Measurements from ENCODE around the gene CDRT15L2. TPM values are rescaled to one million over a fixed set of nuclear protein-coding genes. Genes with fewer than 3 reads are reported as not detected.
"Not testable (repeated sequence)": the region's sequence is repeated elsewhere in the genome, so short reads cannot be mapped to it uniquely, and the experiment has no call there.

Gene CDRT15L2
- total and polyA plus RNA-seq, 10 of the 15 experiments (the other 5 are each of a cell fraction or from before 2014, with no cell fraction given) = not detected

- DNase-seq (ENCODE audit: low read depth, low spot score); H3K27ac ChIP-seq (ENCODE audit: control insufficient read depth, insufficient read depth); BruUV-seq (replicated peaks); H3K9ac ChIP-seq (ENCODE audit: control insufficient read depth, insufficient read depth, low read length); SMC1A ChIA-PET (ENCODE audit: uncharacterized antibody, unreplicated experiment); RAD21 ChIA-PET (ENCODE audit: unreplicated experiment); H3K9me3 ChIP-seq (replicated peaks; ENCODE audit: control insufficient read depth, insufficient read depth, low read length); ATAC-seq; POLR2A ChIA-PET; CTCF ChIA-PET; intact Hi-C loops (cut with micrococcal nuclease; ENCODE audit: unreplicated experiment); in situ Hi-C loops (cut with MboI); H3K4me1 ChIP-seq (ENCODE audit: control insufficient read depth, insufficient read depth, low read length); H3K36me3 ChIP-seq (ENCODE audit: control insufficient read depth in 2 of 2, insufficient read depth in 2 of 2, low read length in 1 of 2); H3K27me3 ChIP-seq (replicated peaks in 1 of 2; ENCODE audit: control insufficient read depth in 2 of 2, insufficient read depth in 2 of 2, low read length in 1 of 2); H3K79me2 ChIP-seq (ENCODE audit: control insufficient read depth, insufficient read depth, low read length); H3K4me2 ChIP-seq (ENCODE audit: control insufficient read depth, insufficient read depth); H3K4me3 ChIP-seq; H4K20me1 ChIP-seq (ENCODE audit: control insufficient read depth, insufficient read depth); H2AFZ ChIP-seq (ENCODE audit: control insufficient read depth, low read depth, low read length): not testable (repeated sequence)
- peak; percentile 16 for TF ChIP-seq BCL3 (IDR thresholded peaks at IDR 0.05; ENCODE audit: borderline replicate concordance, insufficient read depth, low read depth, low read length, poor library complexity, severe bottlenecking)
- WGBS (ENCODE audit: insufficient coverage, insufficient replicate concordance, low lambda C conversion rate, missing lambda C conversion rate) = 37% methylated on average over 8 of the region's 8 CpGs
- peak; percentile 74 for FAIRE-seq
These were observed 44.6 kb upstream of the CDRT15L2 start for GRCh38 chr17:20534711-20535550.

GRCh38 chr17:20540414-20540813 is 39.1 kb upstream of the CDRT15L2 start:
- RAD21 ChIA-PET (ENCODE audit: unreplicated experiment); in situ Hi-C loops (cut with MboI); H2AFZ ChIP-seq (ENCODE audit: control insufficient read depth, low read depth, low read length); BruUV-seq (replicated peaks); POLR2A ChIA-PET; intact Hi-C loops (cut with micrococcal nuclease; ENCODE audit: unreplicated experiment); H3K27me3 ChIP-seq (replicated peaks in 1 of 2; ENCODE audit: control insufficient read depth in 2 of 2, insufficient read depth in 2 of 2, low read length in 1 of 2); H4K20me1 ChIP-seq (ENCODE audit: control insufficient read depth, insufficient read depth); H3K9me3 ChIP-seq (replicated peaks; ENCODE audit: control insufficient read depth, insufficient read depth, low read length); H3K4me3 ChIP-seq; H3K9ac ChIP-seq (ENCODE audit: control insufficient read depth, insufficient read depth, low read length); DNase-seq (ENCODE audit: low read depth, low spot score); H3K79me2 ChIP-seq (ENCODE audit: control insufficient read depth, insufficient read depth, low read length); SMC1A ChIA-PET (ENCODE audit: uncharacterized antibody, unreplicated experiment); H3K36me3 ChIP-seq (ENCODE audit: control insufficient read depth in 2 of 2, insufficient read depth in 2 of 2, low read length in 1 of 2); H3K4me1 ChIP-seq (ENCODE audit: control insufficient read depth, insufficient read depth, low read length); CTCF ChIA-PET: not testable (repeated sequence)
- FAIRE-seq = peak; percentile 99
- peak; percentile 99 for ATAC-seq
- 0 out of 2 replicates have a peak overlapping the region, but pooled peaks have one; percentile 28 for H3K4me2 ChIP-seq (ENCODE audit: control insufficient read depth, insufficient read depth)
- 0% methylated on average over 2 of the region's 5 CpGs for WGBS (ENCODE audit: insufficient coverage, insufficient replicate concordance, low lambda C conversion rate, missing lambda C conversion rate)
- 0 out of 2 replicates have a peak overlapping the region, but pooled peaks have one; percentile 1 for H3K27ac ChIP-seq (ENCODE audit: control insufficient read depth, insufficient read depth)

- POLR2A ChIA-PET; H3K79me2 ChIP-seq (ENCODE audit: control insufficient read depth, insufficient read depth, low read length); H3K9me3 ChIP-seq (replicated peaks; ENCODE audit: control insufficient read depth, insufficient read depth, low read length); H3K36me3 ChIP-seq (ENCODE audit: control insufficient read depth in 2 of 2, insufficient read depth in 2 of 2, low read length in 1 of 2); DNase-seq (ENCODE audit: low read depth, low spot score); RAD21 ChIA-PET (ENCODE audit: unreplicated experiment); H3K4me3 ChIP-seq; SMC1A ChIA-PET (ENCODE audit: uncharacterized antibody, unreplicated experiment); H3K27me3 ChIP-seq (replicated peaks in 1 of 2; ENCODE audit: control insufficient read depth in 2 of 2, insufficient read depth in 2 of 2, low read length in 1 of 2); H4K20me1 ChIP-seq (ENCODE audit: control insufficient read depth, insufficient read depth); BruUV-seq (replicated peaks); CTCF ChIA-PET; intact Hi-C loops (cut with micrococcal nuclease; ENCODE audit: unreplicated experiment); H2AFZ ChIP-seq (ENCODE audit: control insufficient read depth, low read depth, low read length); in situ Hi-C loops (cut with MboI); H3K4me1 ChIP-seq (ENCODE audit: control insufficient read depth, insufficient read depth, low read length); FAIRE-seq; ATAC-seq; H3K9ac ChIP-seq (ENCODE audit: control insufficient read depth, insufficient read depth, low read length): not testable (repeated sequence)
- Histone ChIP-seq H3K4me2 (ENCODE audit: control insufficient read depth, insufficient read depth) (peak overlapping the region; percentile 28; the same call in 1 of the 2 replicates), H3K27ac (ENCODE audit: control insufficient read depth, insufficient read depth) (peak overlapping the region; percentile 1; the same call in 1 of the 2 replicates)
- 0% methylated on average over 2 of the region's 3 CpGs for WGBS (ENCODE audit: insufficient coverage, insufficient replicate concordance, low lambda C conversion rate, missing lambda C conversion rate)
These were observed 38.7 kb upstream of the CDRT15L2 start for GRCh38 chr17:20540865-20541264.

All from GM12878 (cell line).